Fibroblast of lung (primary cell): Measurements from ENCODE around the gene CXCL11. TPM values are rescaled to one million over a fixed set of nuclear protein-coding genes. Genes with fewer than 3 reads are reported as not detected.

Experiments
- DNase-seq, 2 donors: peaks; one replicate each; pipeline versions ENCODE4 v3.0.0 to v3.0.0-alpha.2; 2010; ENCODE audit warnings: low read depth in 2 of 2
- H2AFZ ChIP-seq: 2 replicates; pipeline ENCODE4 v1.5.1; 2012; ENCODE audit warnings: low read length, control low read depth, inconsistent platforms
- H3K27ac ChIP-seq: 2 replicates; pipeline ENCODE4 v1.5.1; 2011; ENCODE audit warnings: low read length, control low read depth; ENCODE audit not compliant: insufficient read depth
- H3K27me3 ChIP-seq: 2 replicates; pipeline ENCODE4 v1.5.1; 2011; ENCODE audit warnings: mild to moderate bottlenecking, low read length; ENCODE audit not compliant: control insufficient read depth, insufficient read depth
- H3K36me3 ChIP-seq: 2 replicates; pipeline ENCODE4 v1.5.1; 2011; ENCODE audit warnings: low read length; ENCODE audit not compliant: control insufficient read depth, insufficient read depth
- H3K4me1 ChIP-seq: 2 replicates; pipeline ENCODE4 v1.5.1; 2011; ENCODE audit warnings: low read length; ENCODE audit not compliant: control insufficient read depth, insufficient read depth; ENCODE audit errors: extremely low read depth
- H3K4me2 ChIP-seq: 2 replicates; pipeline ENCODE4 v1.5.1; 2011; ENCODE audit warnings: low read length, control low read depth; ENCODE audit not compliant: insufficient read depth; ENCODE audit errors: extremely low read depth
- H3K4me3 ChIP-seq, 4 experiments: fragments of 200-600 bp in 1 of 4; sonication (generic) in 1 of 4; replicated peaks in 1 of 4; 2 replicates each; pipeline ENCODE4 v1.5.1; 2011 to 2016; ENCODE audit warnings: low read length in 4 of 4, low read depth in 3 of 4, mild to moderate bottlenecking in 3 of 4, control low read depth in 2 of 4, inconsistent platforms in 1 of 4, mixed read lengths in 1 of 4; ENCODE audit not compliant: insufficient read depth in 1 of 4; ENCODE audit errors: control extremely low read depth in 1 of 4
- H3K79me2 ChIP-seq: 2 replicates; pipeline ENCODE4 v1.5.1; 2012; ENCODE audit warnings: mild to moderate bottlenecking, low read length, inconsistent platforms; ENCODE audit not compliant: control insufficient read depth, insufficient read depth
- H3K9ac ChIP-seq: 2 replicates; pipeline ENCODE4 v1.5.1; 2011; ENCODE audit warnings: mild to moderate bottlenecking, low read length, control low read depth; ENCODE audit not compliant: insufficient read depth
- H3K9me3 ChIP-seq: 2 replicates; pipeline ENCODE4 v1.5.1; 2012; ENCODE audit warnings: low read depth, low read length; ENCODE audit not compliant: control insufficient read depth, insufficient read depth
- H4K20me1 ChIP-seq: 2 replicates; pipeline ENCODE4 v1.5.1; 2011; ENCODE audit warnings: low read length; ENCODE audit not compliant: control insufficient read depth, insufficient read depth; ENCODE audit errors: extremely low read depth
- EZH2 ChIP-seq: IDR thresholded peaks from 2 replicates; pipeline ENCODE4 v1.5.1; 2012; ENCODE audit warnings: low read length, control low read depth, mild to moderate bottlenecking; ENCODE audit errors: missing control alignments
- polyA minus RNA-seq: library from RNA; depleted of rRNA, polyadenylated mRNA; stranded (reverse); fragments of >200 nt; gene quantifications from 2 replicates; pipeline ENCODE4 v1.2.3, GENCODE V29; 2011; ENCODE audit warnings: low replicate concordance
- polyA plus RNA-seq, 2 donors: library from polyadenylated mRNA; depleted of rRNA in 1 of 2; stranded (reverse) in 1 of 2; unstranded in 1 of 2; fragments of >200 nt; gene quantifications; 2 replicates each; pipeline ENCODE4 v1.2.1, GENCODE V29; 2011 to 2012; ENCODE audit warnings: missing spikeins in 1 of 2
- total RNA-seq: library from RNA; depleted of rRNA; stranded (reverse); fragments of >200 nt; gene quantifications from 2 replicates; pipeline ENCODE4 v1.2.1, GENCODE V29; 2014
- TF ChIP-seq, protein P1 (sequence below), 2 donors: IDR thresholded peaks in 1 of 2; conservative IDR thresholded peaks in 1 of 2; 1 replicate in 1 of 2; 2 replicates in 1 of 2; pipeline ENCODE4 v1.5.1; 2011 to 2012; ENCODE audit warnings: low read length in 2 of 2, control low read depth in 1 of 2, inconsistent platforms in 1 of 2, low read depth in 1 of 2, mild to moderate bottlenecking in 1 of 2

Gene CXCL11
- not detected in 2 replicates for total RNA-seq
- polyA plus RNA-seq, result 0.03 TPM in 1 of 2 replicates, not detected in the other
- polyA plus RNA-seq (2012), result not detected in 2 replicates
- not detected in 2 replicates for polyA minus RNA-seq

DNA sequence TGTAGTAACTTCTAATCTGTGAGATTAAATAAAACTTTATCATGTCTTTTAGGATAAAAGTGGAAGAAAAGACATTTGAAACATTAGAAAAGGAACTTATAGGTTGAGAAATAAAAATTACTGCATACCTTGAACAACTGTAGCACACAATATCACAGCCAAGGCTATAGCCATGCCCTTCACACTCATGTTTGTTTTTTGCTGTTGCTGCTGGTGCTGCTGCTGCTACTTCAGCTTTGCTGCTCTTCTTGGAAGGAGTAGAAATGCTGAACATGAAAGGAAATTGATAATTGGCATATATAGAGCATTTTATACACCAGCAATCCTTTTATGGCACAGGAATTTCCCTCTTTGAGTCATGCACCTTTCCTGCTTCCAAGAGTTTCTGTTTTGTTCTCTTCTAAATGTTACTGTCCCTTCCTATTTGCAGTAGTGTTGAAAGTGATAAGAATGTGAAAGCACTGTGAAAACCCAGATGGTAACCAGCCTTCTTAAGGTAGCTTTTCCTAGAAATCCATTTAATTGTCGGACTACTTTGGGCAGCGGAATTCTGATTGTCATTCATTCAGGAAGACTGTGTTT lies at the start of gene CXCL11:
Gene CXCL11 (minus strand): TSS at position 272 of the 582 bp plus-strand sequence. CDS start 83 bp downstream, at position 189.
- H3K27me3 ChIP-seq, result no peaks in the 10 kb centered on the region
- no peaks in the 10 kb centered on the region for H3K9me3 ChIP-seq
- no peaks in the 10 kb centered on the region for H3K79me2 ChIP-seq
- TF ChIP-seq EZH2, result no peak
- TF ChIP-seq, protein P1, sequence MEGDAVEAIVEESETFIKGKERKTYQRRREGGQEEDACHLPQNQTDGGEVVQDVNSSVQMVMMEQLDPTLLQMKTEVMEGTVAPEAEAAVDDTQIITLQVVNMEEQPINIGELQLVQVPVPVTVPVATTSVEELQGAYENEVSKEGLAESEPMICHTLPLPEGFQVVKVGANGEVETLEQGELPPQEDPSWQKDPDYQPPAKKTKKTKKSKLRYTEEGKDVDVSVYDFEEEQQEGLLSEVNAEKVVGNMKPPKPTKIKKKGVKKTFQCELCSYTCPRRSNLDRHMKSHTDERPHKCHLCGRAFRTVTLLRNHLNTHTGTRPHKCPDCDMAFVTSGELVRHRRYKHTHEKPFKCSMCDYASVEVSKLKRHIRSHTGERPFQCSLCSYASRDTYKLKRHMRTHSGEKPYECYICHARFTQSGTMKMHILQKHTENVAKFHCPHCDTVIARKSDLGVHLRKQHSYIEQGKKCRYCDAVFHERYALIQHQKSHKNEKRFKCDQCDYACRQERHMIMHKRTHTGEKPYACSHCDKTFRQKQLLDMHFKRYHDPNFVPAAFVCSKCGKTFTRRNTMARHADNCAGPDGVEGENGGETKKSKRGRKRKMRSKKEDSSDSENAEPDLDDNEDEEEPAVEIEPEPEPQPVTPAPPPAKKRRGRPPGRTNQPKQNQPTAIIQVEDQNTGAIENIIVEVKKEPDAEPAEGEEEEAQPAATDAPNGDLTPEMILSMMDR (conservative IDR thresholded peaks at IDR 0.05 in 1 of 2, IDR thresholded peaks at IDR 0.05 in 1 of 2; ENCODE audit: low read depth in 1 of 2, low read length in 2 of 2), result no peak
- no peak within 1 kb of the TSS for H3K4me2 ChIP-seq
- DNase-seq, result no peak
- H3K4me3 ChIP-seq, result no peak within 1 kb of the TSS
- no peaks in the 10 kb centered on the region for H3K4me1 ChIP-seq
- H3K36me3 ChIP-seq, result no peaks in the 10 kb centered on the region
- no peak within 1 kb of the TSS for H2AFZ ChIP-seq
- no peaks in the 10 kb centered on the region for H4K20me1 ChIP-seq
- H3K9ac ChIP-seq, result no peak within 1 kb of the TSS
- H3K27ac ChIP-seq, result no peak within 1 kb of the TSS

DNA sequence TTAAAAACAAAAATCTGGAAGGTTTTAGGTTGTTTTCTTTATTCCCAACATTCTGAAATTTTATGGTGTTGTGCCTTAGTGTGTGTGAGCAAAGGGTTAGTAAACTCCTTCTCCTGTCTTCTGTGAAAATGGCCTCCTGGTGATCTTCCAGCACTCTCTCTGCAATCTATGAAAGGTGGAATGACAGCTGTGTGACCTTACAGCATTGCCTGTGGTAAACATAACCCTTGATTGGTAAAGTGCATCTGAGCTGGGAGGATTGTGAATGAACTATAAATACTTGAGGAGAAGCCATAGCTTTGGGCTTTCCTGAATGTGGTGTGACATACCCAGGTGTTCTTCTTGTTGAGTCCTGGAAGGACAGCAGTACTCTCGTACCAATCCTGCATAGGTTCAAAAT lies 48.7 kb upstream of the CXCL11 start:
- TF ChIP-seq, protein P1 (conservative IDR thresholded peaks at IDR 0.05 in 1 of 2, IDR thresholded peaks at IDR 0.05 in 1 of 2; ENCODE audit: low read depth in 1 of 2, low read length in 2 of 2), result no peak
- no peak for TF ChIP-seq EZH2
- Histone ChIP-seq H2AFZ (no peak overlapping the region), H3K4me3 (no peak overlapping the region), H4K20me1 (no peaks in the 10 kb centered on the region), H3K9ac (no peak overlapping the region), H3K9me3 (no peaks in the 10 kb centered on the region), H3K79me2 (no peaks in the 10 kb centered on the region), H3K4me1 (no peaks in the 10 kb centered on the region), H3K27me3 (no peaks in the 10 kb centered on the region), H3K27ac (no peak overlapping the region), H3K36me3 (no peaks in the 10 kb centered on the region), H3K4me2 (no peak overlapping the region)
- no peak for DNase-seq

DNA sequence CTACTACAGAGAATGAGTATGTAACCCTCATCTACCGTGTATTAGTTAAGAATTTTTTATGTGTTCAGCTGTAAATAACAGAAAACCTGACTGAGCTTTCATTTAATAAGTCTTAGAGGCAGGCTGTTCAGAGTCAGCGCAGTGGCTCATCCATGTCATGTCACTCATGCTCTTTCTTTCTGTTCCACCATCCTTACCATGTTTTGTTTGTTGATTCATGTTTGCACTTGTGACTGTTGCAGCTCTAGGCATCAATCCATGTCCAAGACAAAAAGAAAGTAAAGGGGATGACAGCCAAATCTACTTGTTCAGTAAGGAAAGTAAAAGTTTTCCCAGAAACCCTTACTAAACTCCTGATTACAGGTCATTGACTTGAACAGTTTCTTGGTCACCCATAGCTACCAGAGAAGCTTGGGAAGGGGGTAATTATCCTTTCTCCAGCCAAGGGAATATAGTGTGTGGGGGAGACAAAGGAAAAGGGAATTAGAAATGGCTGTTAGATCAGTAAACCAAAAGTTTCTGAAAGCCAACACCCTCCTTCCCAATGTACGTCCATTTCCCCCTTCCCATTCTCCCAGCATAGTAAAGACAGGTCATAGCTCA lies 47.6 kb upstream of the CXCL11 start:
- Histone ChIP-seq H3K27me3 (no peaks in the 10 kb centered on the region), H3K4me1 (no peaks in the 10 kb centered on the region), H3K27ac (no peak overlapping the region), H3K9ac (no peak overlapping the region), H2AFZ (no peak overlapping the region), H3K4me3 (no peak overlapping the region), H4K20me1 (no peaks in the 10 kb centered on the region), H3K4me2 (no peak overlapping the region), H3K79me2 (no peaks in the 10 kb centered on the region), H3K36me3 (no peaks in the 10 kb centered on the region), H3K9me3 (no peaks in the 10 kb centered on the region)
- no peak for DNase-seq
- TF ChIP-seq, protein P1 (conservative IDR thresholded peaks at IDR 0.05 in 1 of 2, IDR thresholded peaks at IDR 0.05 in 1 of 2; ENCODE audit: low read depth in 1 of 2, low read length in 2 of 2), result no peak
- TF ChIP-seq EZH2, result no peak
